Lung (tissue), 12 donors: ENCODE data around the gene TJP1. TPM values are rescaled to one million over a fixed set of nuclear protein-coding genes. Genes with fewer than 3 reads are reported as not detected.

ENCODE experiments used
- ATAC-seq: fragments of 200-7000 bp; cut with Tn5 transposase; one replicate; pipeline ENCODE4 v1.9.1; 2020; ENCODE audit warnings: moderate number of reproducible peaks; ENCODE audit not compliant: insufficient read depth, low FRiP score
- DNase-seq, 3 donors: peaks; one replicate each; pipeline ENCODE4 v3.0.0-alpha.2; 2013 to 2017
- H3K27ac ChIP-seq, 2 donors: one replicate each; pipeline ENCODE4 v1.5.1; 2013; ENCODE audit warnings: mild to moderate bottlenecking in 2 of 2, moderate library complexity in 2 of 2, control low read depth in 1 of 2, inconsistent platforms in 1 of 2, low read depth in 1 of 2, low read length in 1 of 2
- H3K27me3 ChIP-seq, 3 donors: one replicate each; pipeline ENCODE4 v1.5.1; 2013; ENCODE audit warnings: low read length in 2 of 3; ENCODE audit not compliant: control insufficient read depth in 3 of 3, insufficient read depth in 3 of 3
- H3K36me3 ChIP-seq, 4 donors: one replicate each; pipeline ENCODE4 v1.5.1; 2013; ENCODE audit warnings: low read length in 4 of 4, mild to moderate bottlenecking in 1 of 4, moderate library complexity in 1 of 4; ENCODE audit not compliant: control insufficient read depth in 4 of 4, insufficient read depth in 4 of 4
- H3K4me1 ChIP-seq, 5 donors: one replicate each; pipeline ENCODE4 v1.5.1; 2013; ENCODE audit warnings: low read length in 5 of 5, mild to moderate bottlenecking in 2 of 5, moderate library complexity in 1 of 5; ENCODE audit not compliant: control insufficient read depth in 5 of 5, insufficient read depth in 5 of 5
- H3K4me3 ChIP-seq: one replicate; pipeline ENCODE4 v1.5.1; 2013; ENCODE audit warnings: mild to moderate bottlenecking, control low read depth, moderate library complexity
- H3K9ac ChIP-seq, 2 donors: one replicate each; pipeline ENCODE4 v1.5.1; 2013; ENCODE audit warnings: low read length in 2 of 2, control low read depth in 1 of 2; ENCODE audit not compliant: insufficient read depth in 1 of 2
- H3K9me3 ChIP-seq, 4 donors: one replicate each; pipeline ENCODE4 v1.5.1; 2013; ENCODE audit warnings: low read length in 3 of 4, mild to moderate bottlenecking in 1 of 4, moderate library complexity in 1 of 4; ENCODE audit not compliant: control insufficient read depth in 4 of 4, insufficient read depth in 3 of 4
- CTCF ChIP-seq: IDR thresholded peaks from 2 replicates; pipeline ENCODE4 v1.5.1; 2012; ENCODE audit warnings: mild to moderate bottlenecking; ENCODE audit errors: control extremely low read depth, extremely low read depth
- WGBS, 2 donors: extraction: QIAGEN DNeasy Blood & Tissue Kit; methylation state at CpG; one replicate each; pipeline ENCODE4 v1.1.7; 2013; 5-methylcytosine and 5-hydroxymethylcytosine counted together
- polyA plus RNA-seq, 2 donors: library from polyadenylated mRNA; stranded (reverse); fragments of 200-250 nt; gene quantifications; one replicate each; pipeline ENCODE4 v1.2.1, GENCODE V29; 2013
- total RNA-seq, 2 donors: library from RNA; depleted of rRNA in 1 of 2; stranded (reverse); fragments of >200 nt in 1 of 2; gene quantifications; one replicate each; pipeline ENCODE4 v1.2.1, GENCODE V29; 2014 to 2021
- donor health status: control.
- donor health status: control.
- donor health status: Bipolar disorder and iron deficiency.
- donor health status: healthy.
- donor health status: DM: yes; HTN: yes; CAD: no.

The TJP1 gene
- total and polyA plus RNA-seq, 4 donors = 20.6 to 211 (median 53.8) TPM

GRCh38 chr15:29747837-29748417 lies 74.3 kb downstream of the TJP1 start:
- Histone ChIP-seq H3K27ac (no peak overlapping the region), H3K9ac (no peak overlapping the region), H3K4me3 (no peak overlapping the region), H3K36me3 (peaks cover 0 to 9% (median 5%) of the 10 kb centered on the region in 4 donors), H3K9me3 (no peaks in the 10 kb centered on the region), H3K4me1 (peaks cover 0 to 2% (median 0%) of the 10 kb centered on the region in 5 donors), H3K27me3 (no peaks in the 10 kb centered on the region)
- peak in 2 of 3 donors; percentile 59 to 61 for DNase-seq
- peak; percentile 9 for TF ChIP-seq CTCF
- WGBS, 2 donors = 65 to 70% methylated on average over 3 of the region's 3 CpGs
- ATAC-seq = no peak

DNA sequence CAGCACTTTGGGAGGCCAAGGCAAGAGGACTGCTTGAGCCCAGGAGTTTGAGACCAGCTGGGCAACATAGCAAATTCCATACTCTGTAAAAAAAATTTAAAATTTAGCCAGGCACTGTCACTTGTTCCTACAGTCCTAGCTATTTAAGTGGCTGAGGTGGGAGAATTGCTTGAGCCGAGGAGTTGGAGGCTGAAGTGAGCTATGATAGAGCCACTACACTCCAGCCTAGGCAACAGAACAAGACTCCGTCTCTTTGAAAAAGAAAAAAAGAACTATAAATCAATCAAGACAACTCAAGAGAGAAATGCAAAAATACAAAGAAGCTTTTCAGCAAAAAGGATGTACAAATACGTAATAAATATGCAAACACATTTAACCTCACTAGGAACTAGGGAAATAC lies 78.8 kb downstream of the TJP1 start:
- no peak overlapping the region for H3K9ac ChIP-seq
- no peak overlapping the region for H3K27ac ChIP-seq
- H3K4me1 ChIP-seq = no peaks in the 10 kb centered on the region
- no peak overlapping the region for H3K4me3 ChIP-seq
- H3K9me3 ChIP-seq = no peaks in the 10 kb centered on the region
- no peaks in the 10 kb centered on the region for H3K27me3 ChIP-seq
- WGBS, 2 donors = 90 to 92% methylated on average over 3 of the region's 3 CpGs
- H3K36me3 ChIP-seq = peaks cover 10 to 17% (median 13%) of the 10 kb centered on the region in 4 donors
- no peak for TF ChIP-seq CTCF
- no peak for DNase-seq
- ATAC-seq = no peak

DNA sequence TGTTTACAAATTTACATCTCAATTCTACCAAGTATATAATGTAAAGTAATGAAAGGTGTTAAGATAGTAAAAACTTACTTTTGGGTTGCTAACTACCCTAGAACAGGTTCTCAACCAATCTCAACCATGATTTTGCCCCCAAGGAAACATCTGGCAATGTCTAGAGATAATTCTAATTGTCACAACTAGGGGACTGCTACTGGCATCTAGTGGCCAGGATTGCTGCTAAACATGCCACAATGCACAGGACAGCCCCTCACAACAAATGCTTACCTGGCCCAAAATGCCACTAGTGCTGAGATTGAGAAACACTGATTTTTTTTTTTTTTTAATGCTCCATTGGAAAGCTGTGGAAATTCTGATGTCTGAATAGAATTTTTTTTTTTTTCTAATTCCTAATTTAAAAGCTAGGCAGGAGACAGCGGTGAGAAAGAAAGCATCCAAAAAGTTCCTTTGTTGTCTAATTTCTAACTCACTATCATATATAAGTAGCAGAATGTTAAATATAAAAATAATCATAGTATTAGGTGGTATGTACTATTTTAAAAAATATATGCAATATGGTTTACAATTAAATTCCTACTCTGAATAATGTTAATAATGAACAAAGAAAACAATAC lies 81.5 kb downstream of the TJP1 start:
- H3K36me3 ChIP-seq = peaks cover 11 to 31% (median 19%) of the 10 kb centered on the region in 4 donors
- no peak for ATAC-seq
- H3K27me3 ChIP-seq = no peaks in the 10 kb centered on the region
- TF ChIP-seq CTCF = no peak
- no peak for DNase-seq
- WGBS, 2 donors = 94 to 100% methylated on average over 1 of the region's 1 CpG
- no peak overlapping the region for H3K9ac ChIP-seq
- no peak overlapping the region for H3K27ac ChIP-seq
- peaks cover 0 to 3% (median 0%) of the 10 kb centered on the region in 5 donors for H3K4me1 ChIP-seq
- no peaks in the 10 kb centered on the region for H3K9me3 ChIP-seq
- no peak overlapping the region for H3K4me3 ChIP-seq
